T1000 (cell line): ENCODE data around the gene METTL16.
"Not testable (repeated sequence)": the region's sequence is repeated elsewhere in the genome, so short reads cannot be mapped to it uniquely, and the experiment has no call there.

Experiments used
- DNase-seq: peaks from one replicate; lab custom pipeline; 2025; ENCODE audit warnings: mixed read lengths; lab: John Stamatoyannopoulos, UW

Gene METTL16

GRCh38 chr17:2511462-2512369, at the start of gene METTL16:
Gene METTL16 (minus strand): TSS chr17:2511888. CDS start chr17:2502331, 9,557 bp downstream.
- peak; percentile 94 for DNase-seq

- DNase-seq = no peak
Measured at GRCh38 chr17:2560658-2561057, 49.0 kb upstream of the METTL16 start.

GRCh38 chr17:2551928-2552327, 40.2 kb upstream of the METTL16 start:
- no peak for DNase-seq

GRCh38 chr17:2551493-2551892, 39.8 kb upstream of the METTL16 start:
- no peak for DNase-seq

GRCh38 chr17:2549392-2550211, 37.9 kb upstream of the METTL16 start:
- no peak for DNase-seq

- DNase-seq = not testable (repeated sequence)
Measured at GRCh38 chr17:2548026-2548425, 36.3 kb upstream of the METTL16 start.

- no peak for DNase-seq
Measured at GRCh38 chr17:2547176-2547575, 35.5 kb upstream of the METTL16 start.

- no peak for DNase-seq
Measured at GRCh38 chr17:2545393-2545792, 33.7 kb upstream of the METTL16 start.

GRCh38 chr17:2542456-2542855, 30.8 kb upstream of the METTL16 start:
- no peak for DNase-seq

- no peak for DNase-seq
Measured at GRCh38 chr17:2542056-2542455, 30.4 kb upstream of the METTL16 start.

GRCh38 chr17:2537579-2537978, 25.9 kb upstream of the METTL16 start:
- DNase-seq = not testable (repeated sequence)

- no peak for DNase-seq
Measured at GRCh38 chr17:2532146-2532720, 20.5 kb upstream of the METTL16 start.

GRCh38 chr17:2531243-2531954, 19.7 kb upstream of the METTL16 start:
- not testable (repeated sequence) for DNase-seq

- DNase-seq = not testable (repeated sequence)
Measured at GRCh38 chr17:2521775-2522410, 10.2 kb upstream of the METTL16 start.

GRCh38 chr17:2521257-2521656, 9.6 kb upstream of the METTL16 start:
- DNase-seq = no peak

- DNase-seq = no peak
Measured at GRCh38 chr17:2517539-2517938, 5.9 kb upstream of the METTL16 start.

- no peak for DNase-seq
Measured at GRCh38 chr17:2511138-2511461, 588 bp downstream of the METTL16 start.

- DNase-seq = no peak
Measured at GRCh38 chr17:2510559-2510958, 1.1 kb downstream of the METTL16 start.

- DNase-seq = no peak
Measured at GRCh38 chr17:2508035-2508434, 3.7 kb downstream of the METTL16 start.

- not testable (repeated sequence) for DNase-seq
Measured at GRCh38 chr17:2507015-2507414, 4.7 kb downstream of the METTL16 start.

GRCh38 chr17:2503627-2504026, 8.1 kb downstream of the METTL16 start:
- no peak for DNase-seq
